ENCODE results near the gene RFNG.

Gene RFNG

DNA sequence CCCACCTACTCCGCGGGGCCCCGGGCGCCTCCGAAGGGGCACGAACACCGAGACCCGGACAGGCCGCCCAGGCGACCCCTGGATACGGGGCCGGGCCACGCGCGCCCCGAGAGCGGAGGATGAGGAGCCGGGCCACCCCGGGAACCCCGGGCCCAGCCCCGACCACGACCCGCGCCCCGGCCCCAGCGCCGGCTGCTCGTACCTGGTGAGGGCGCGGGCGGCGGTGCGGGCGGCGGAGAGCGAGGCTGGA is 46.2 kb upstream of the RFNG start:
- TF ChIP-seq CTCF (IDR thresholded peaks at IDR 0.05; ENCODE audit: insufficient read depth, low read depth, low read length, missing control alignments), result no peak
- H3K4me3 ChIP-seq (ENCODE audit: low read length), result peak overlapping the region; percentile 72
- DNase-seq (ENCODE audit: low read depth), result no peak

GRCh38 chr17:82097184-82097918 is 45.7 kb upstream of the RFNG start:
- DNase-seq (ENCODE audit: low read depth), result peak; percentile 35

DNA sequence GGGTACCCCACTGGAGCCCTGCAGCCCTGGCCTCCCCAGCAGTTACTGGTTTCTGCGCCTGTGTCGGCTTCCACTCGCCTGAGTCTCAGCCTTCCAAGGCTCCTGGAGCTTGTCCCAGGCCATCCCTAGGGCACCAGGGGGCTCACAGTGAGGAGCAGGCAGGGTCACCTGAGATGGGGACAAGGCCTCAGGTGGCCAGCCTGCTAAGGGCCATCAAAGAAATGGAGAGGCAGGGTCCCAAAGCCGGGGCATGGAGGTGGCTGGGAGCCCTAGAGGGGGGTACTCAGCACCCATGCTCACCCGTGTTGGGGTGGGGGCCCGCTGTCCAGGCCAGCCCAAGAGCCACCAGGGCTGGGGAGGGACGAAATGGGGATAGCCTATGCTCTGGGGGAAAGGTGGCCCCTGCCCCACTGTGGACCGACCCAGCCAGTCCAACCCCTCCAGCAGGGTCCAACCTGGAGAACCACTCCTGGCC is 45.1 kb upstream of the RFNG start:
- peak overlapping the region; percentile 72 for H3K4me3 ChIP-seq (ENCODE audit: low read length)
- DNase-seq (ENCODE audit: low read depth), result no peak
- TF ChIP-seq CTCF (IDR thresholded peaks at IDR 0.05; ENCODE audit: insufficient read depth, low read depth, low read length, missing control alignments), result no peak

More at GRCh38 chr17:82097184-82097918, 45.7 kb upstream of the RFNG start:
- TF ChIP-seq CTCF (IDR thresholded peaks at IDR 0.05; ENCODE audit: insufficient read depth, low read depth, low read length, missing control alignments), result no peak
- H3K4me3 ChIP-seq (ENCODE audit: low read length), result peak overlapping the region; percentile 72

DNA sequence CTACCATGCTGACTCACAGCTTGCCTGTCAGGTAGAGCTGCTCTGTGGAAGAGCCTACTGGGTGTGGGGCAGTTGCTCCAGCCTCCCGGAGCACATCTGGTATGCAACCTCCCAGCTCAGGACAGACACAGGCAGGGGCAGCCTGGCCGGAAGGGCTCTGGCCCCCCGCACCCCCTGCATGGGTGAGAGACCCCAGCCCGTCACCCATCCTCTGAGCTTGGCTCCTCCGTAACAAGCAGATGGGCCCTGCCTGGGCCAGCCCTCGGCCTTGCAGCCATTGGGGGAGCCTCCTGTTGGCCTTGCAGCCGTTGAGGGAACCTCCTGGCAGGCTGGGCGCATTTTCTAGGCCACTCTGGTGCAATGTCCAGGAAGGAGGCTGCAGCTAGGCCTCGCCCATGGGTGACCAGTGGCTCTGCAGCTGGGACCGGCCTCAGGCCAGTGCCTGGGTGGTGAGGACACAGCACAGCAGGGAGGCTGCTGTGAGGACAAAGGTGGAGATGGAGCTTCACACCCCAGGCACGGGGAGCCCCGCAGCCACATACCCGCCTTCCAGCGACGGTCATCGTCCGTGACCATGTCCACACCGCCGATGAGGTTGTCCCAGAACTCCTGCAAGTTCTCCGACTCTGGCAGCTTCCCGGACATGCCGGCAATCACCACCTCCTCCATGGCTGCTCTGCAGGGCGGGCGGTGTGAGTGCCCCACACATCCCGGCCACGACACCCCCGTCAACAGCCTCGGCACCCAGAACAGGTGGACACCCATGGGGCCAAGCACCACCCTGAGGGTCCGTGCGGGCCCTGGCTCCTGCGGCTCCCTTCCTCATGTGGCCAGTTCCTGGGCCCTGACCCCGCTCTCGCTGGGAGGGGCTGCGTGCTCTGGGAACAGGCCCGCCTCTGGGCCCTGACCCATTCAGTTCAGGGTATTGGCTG is 44.4 kb upstream of the RFNG start:
- H3K4me3 ChIP-seq (ENCODE audit: low read length), result peak overlapping the region; percentile 72
- DNase-seq (ENCODE audit: low read depth), result peak; percentile 73
- no peak for TF ChIP-seq CTCF (IDR thresholded peaks at IDR 0.05; ENCODE audit: insufficient read depth, low read depth, low read length, missing control alignments)

DNA sequence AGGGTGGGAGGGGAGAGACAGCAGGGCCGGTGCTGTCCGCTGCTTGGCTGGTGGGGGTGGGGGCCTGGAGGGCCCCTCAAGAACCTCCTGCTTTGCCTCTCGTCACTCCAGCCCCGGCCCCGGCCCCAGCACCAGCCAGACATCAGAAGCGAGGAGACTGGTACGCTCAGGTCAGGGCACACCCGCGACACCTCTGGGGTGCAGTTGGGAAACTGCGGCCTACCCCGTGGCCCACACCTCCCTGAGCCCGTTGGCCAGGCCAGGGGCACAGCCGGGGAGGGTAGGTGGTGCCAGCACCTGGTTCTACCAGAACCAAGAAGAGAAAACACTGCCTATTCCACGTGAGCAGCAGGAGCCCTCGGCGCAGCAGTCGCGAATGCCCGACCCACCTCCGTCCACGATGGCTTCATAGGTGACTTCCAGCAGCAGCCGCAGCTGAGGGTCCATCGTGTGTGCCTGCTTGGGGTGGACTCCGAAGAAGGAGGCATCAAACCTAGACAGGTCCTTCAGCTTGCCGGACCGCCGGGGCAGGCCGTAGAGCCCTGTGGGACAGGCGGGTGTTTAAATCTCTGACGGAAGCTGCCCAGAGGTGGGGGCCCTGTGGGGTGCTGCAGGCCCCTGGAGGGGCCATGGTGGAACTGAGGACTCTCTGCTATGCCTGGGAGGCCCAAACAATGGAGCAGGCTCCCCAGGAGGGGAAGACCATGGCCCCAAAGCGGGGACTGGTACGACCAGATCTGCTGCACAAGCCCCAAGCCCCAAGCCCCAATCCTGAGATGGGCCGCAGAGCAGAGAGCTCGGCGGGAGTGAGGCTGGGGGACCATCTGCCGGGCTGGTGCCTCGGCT is 43.5 kb upstream of the RFNG start:
- no peak for TF ChIP-seq CTCF (IDR thresholded peaks at IDR 0.05; ENCODE audit: insufficient read depth, low read depth, low read length, missing control alignments)
- no peak for DNase-seq (ENCODE audit: low read depth)
- H3K4me3 ChIP-seq (ENCODE audit: low read length), result peak overlapping the region; percentile 72

DNA sequence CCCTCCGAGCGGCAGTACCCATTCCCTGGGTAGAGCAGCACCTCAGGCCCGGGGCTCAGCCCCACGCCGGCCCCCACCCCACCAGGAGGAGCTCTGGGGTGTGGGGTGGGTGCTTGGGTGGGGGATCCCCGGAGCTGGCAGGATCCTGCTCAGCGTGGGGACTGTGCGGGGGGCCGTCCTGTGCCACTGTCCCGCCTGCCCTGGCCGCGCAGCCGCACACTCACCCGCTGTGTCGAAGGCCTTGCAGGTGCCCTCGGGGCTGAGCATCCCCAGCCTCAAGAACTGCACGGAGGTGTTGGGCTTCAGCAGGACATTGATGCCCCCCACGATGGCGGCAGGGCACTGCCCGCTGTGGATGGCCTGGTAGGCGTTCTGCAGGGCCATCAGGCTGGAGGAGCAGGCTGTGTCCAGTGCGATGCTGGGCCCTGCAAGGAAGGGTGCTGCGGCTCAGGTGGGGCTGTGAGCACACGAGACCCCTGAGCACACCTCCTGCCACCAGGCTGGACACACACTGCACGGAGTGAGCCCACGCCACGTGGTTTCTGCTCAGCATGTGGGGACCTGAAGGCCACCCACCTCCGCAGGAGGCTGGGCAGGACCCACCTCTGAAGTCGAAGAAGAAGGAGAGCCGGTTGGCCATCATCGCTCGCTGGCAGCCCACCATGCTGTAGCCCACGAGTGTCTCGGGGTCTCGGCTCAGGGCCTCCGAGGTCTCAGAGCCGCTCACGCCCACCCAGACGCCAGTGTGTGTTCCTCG is 41.6 kb upstream of the RFNG start:
- H3K4me3 ChIP-seq (ENCODE audit: low read length), result no peak overlapping the region
- no peak for TF ChIP-seq CTCF (IDR thresholded peaks at IDR 0.05; ENCODE audit: insufficient read depth, low read depth, low read length, missing control alignments)
- no peak for DNase-seq (ENCODE audit: low read depth)

Measured in epithelial cell of esophagus (primary cell).